Measurements from ENCODE around the gene BRMS1L. TPM values are rescaled to one million over a fixed set of nuclear protein-coding genes. Genes with fewer than 3 reads are reported as not detected.

BRMS1L gene
- total and polyA plus RNA-seq, 10 of the 15 experiments (the other 5 are each of a cell fraction or from before 2014, with no cell fraction given): 5.3 to 26.7 (median 8.3) TPM

GRCh38 chr14:35898217-35898775, 72.2 kb downstream of the BRMS1L start:
- H3K4me3 ChIP-seq: no peak overlapping the region
- no peaks in the 10 kb centered on the region for H3K27me3 ChIP-seq (replicated peaks in 1 of 2; ENCODE audit: control insufficient read depth in 2 of 2, insufficient read depth in 2 of 2, low read length in 1 of 2)
- SMC1A ChIA-PET (ENCODE audit: uncharacterized antibody, unreplicated experiment): no interaction called here
- no peak overlapping the region for H3K4me2 ChIP-seq (ENCODE audit: control insufficient read depth, insufficient read depth)
- H3K36me3 ChIP-seq (ENCODE audit: control insufficient read depth in 2 of 2, insufficient read depth in 2 of 2, low read length in 1 of 2): no peaks in the 10 kb centered on the region
- no peak for ATAC-seq
- H3K4me1 ChIP-seq (ENCODE audit: control insufficient read depth, insufficient read depth, low read length): no peaks in the 10 kb centered on the region
- no peak overlapping the region for H3K9ac ChIP-seq (ENCODE audit: control insufficient read depth, insufficient read depth, low read length)
- BruUV-seq (replicated peaks): no TSS peak
- in situ Hi-C loops (cut with MboI): no loop called here
- DNase-seq (ENCODE audit: low read depth, low spot score): no peak
- TF ChIP-seq ETV6 (conservative IDR thresholded peaks at IDR 0.05 in 1 of 2, IDR thresholded peaks at IDR 0.05 in 1 of 2; ENCODE audit: borderline replicate concordance in 1 of 2, low read depth in 1 of 2) (no peak), MEF2A (IDR thresholded peaks at IDR 0.05; ENCODE audit: insufficient read depth, low read depth, low read length) (no peak), POLR2A (IDR thresholded peaks at IDR 0.05; ENCODE audit: low read depth, low read length) (no peak), YY1 (IDR thresholded peaks at IDR 0.05; ENCODE audit: low read depth, low read length) (no peak), RCOR1 (conservative IDR thresholded peaks at IDR 0.05; ENCODE audit: low read depth, low read length) (no peak), NFIC (IDR thresholded peaks at IDR 0.05; ENCODE audit: low read depth, low read length) (no peak), BRCA1 (IDR thresholded peaks at IDR 0.05; ENCODE audit: low read depth, low read length) (no peak), CHD1 (IDR thresholded peaks at IDR 0.05; ENCODE audit: low read depth, low read length) (no peak), MAX (IDR thresholded peaks at IDR 0.05; ENCODE audit: low read depth, low read length) (no peak), RB1 (IDR thresholded peaks at IDR 0.05; ENCODE audit: borderline replicate concordance) (no peak), RELA (IDR thresholded peaks at IDR 0.05; ENCODE audit: borderline replicate concordance, partially characterized antibody) (no peak), RFX5 (IDR thresholded peaks at IDR 0.05; ENCODE audit: low read depth, low read length) (no peak), SRF (IDR thresholded peaks at IDR 0.05; ENCODE audit: low read depth in 2 of 2, low read length in 2 of 2) (no peak), E4F1 (IDR thresholded peaks at IDR 0.05; ENCODE audit: borderline replicate concordance, partially characterized antibody) (no peak), ATF2 (IDR thresholded peaks at IDR 0.05; ENCODE audit: low read length) (no peak)
- RAD21 ChIA-PET (ENCODE audit: unreplicated experiment): no interaction called here
- WGBS (ENCODE audit: insufficient coverage, insufficient replicate concordance, low lambda C conversion rate, missing lambda C conversion rate): 56% methylated on average over 4 of the region's 4 CpGs
- FAIRE-seq: no peak
- H3K27ac ChIP-seq (ENCODE audit: control insufficient read depth, insufficient read depth): no peak overlapping the region
- H4K20me1 ChIP-seq (ENCODE audit: control insufficient read depth, insufficient read depth): no peaks in the 10 kb centered on the region
- no peaks in the 10 kb centered on the region; the same call in 2 of the 3 replicates for H3K9me3 ChIP-seq (replicated peaks; ENCODE audit: control insufficient read depth, insufficient read depth, low read length)
- intact Hi-C loops (cut with micrococcal nuclease; ENCODE audit: unreplicated experiment): no loop called here
- CTCF ChIA-PET: interaction anchor here (1.4 kb wide), 1 partner anchor 19 kb away, joined by 4 read pairs; no protein-coding TSS in a partner anchor
- H3K79me2 ChIP-seq (ENCODE audit: control insufficient read depth, insufficient read depth, low read length): no peaks in the 10 kb centered on the region
- H2AFZ ChIP-seq (ENCODE audit: control insufficient read depth, low read depth, low read length): no peak overlapping the region
- POLR2A ChIA-PET: no interaction called here
